Measurements from ENCODE around the gene SIGLEC1.

DNA sequence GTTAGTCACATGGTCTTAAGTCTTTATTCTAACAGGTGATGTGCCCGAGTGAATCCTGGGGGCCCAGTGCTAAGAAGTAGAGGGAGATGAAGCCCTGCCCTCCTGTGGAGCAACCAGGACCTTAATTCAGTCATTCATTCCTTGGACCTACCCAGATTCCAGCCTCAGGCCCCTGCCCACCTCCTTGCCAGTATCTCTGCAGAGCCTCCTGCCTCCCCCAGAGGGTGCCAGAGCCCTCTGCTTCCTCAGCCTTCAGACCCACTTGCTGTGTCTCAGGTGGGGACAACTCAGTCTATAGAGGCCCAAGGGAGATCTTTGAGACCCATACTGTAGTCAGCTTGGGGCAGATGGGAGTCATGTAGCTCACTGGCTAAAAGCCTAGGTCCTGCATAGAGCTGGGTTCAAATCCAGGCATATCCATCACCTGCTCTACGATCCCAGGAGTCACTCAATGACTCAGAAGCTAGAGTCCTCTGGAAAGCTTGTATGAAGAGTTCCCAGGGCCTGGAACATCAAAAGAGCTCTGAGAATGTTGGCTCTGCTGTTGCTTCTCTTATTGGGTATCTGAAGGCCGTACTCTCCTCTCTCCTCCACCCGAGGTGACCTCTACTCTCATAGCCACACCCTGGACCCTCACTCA lies 3.9 kb upstream of the SIGLEC1 start:
- TF ChIP-seq, protein P1, sequence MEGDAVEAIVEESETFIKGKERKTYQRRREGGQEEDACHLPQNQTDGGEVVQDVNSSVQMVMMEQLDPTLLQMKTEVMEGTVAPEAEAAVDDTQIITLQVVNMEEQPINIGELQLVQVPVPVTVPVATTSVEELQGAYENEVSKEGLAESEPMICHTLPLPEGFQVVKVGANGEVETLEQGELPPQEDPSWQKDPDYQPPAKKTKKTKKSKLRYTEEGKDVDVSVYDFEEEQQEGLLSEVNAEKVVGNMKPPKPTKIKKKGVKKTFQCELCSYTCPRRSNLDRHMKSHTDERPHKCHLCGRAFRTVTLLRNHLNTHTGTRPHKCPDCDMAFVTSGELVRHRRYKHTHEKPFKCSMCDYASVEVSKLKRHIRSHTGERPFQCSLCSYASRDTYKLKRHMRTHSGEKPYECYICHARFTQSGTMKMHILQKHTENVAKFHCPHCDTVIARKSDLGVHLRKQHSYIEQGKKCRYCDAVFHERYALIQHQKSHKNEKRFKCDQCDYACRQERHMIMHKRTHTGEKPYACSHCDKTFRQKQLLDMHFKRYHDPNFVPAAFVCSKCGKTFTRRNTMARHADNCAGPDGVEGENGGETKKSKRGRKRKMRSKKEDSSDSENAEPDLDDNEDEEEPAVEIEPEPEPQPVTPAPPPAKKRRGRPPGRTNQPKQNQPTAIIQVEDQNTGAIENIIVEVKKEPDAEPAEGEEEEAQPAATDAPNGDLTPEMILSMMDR (IDR thresholded peaks at IDR 0.05; ENCODE audit: low read depth, low read length): peak; percentile 89
- no peak for TF ChIP-seq EZH2phosphoT487 (IDR thresholded peaks at IDR 0.05; ENCODE audit: low read depth)
